HEK293 (cell line): ENCODE results near the gene HPX.

Experiments used
- CTCF ChIA-PET: fragments of 350-600 bp; formaldehyde crosslinking; extraction: SDS; loops from one replicate; lab custom pipeline; 2021; ENCODE audit warnings: antibody characterized with exemption; lab: Yijun Ruan, JAX
- POLR2A ChIA-PET: fragments of 300-600 bp; formaldehyde crosslinking; extraction: SDS; loops from one replicate; lab custom pipeline; 2020; ENCODE audit warnings: antibody characterized with exemption, inconsistent platforms; lab: Yijun Ruan, JAX
- H3K27ac ChIP-seq: fragments of 200-500 bp; sonication (Bioruptor generic); 2 replicates; pipeline ENCODE4 v1.5.1; 2014; ENCODE audit warnings: low read depth, low read length, control low read depth, inconsistent platforms; ENCODE audit errors: extremely low read depth
- H3K36me3 ChIP-seq, 2 experiments: fragments of 200-500 bp in 1 of 2; sonication (Bioruptor generic) in 1 of 2; 1 replicate in 1 of 2; 2 replicates in 1 of 2; pipeline ENCODE4 v1.5.1; 2014 to 2017; ENCODE audit warnings: inconsistent platforms in 2 of 2, low read length in 2 of 2; ENCODE audit not compliant: control insufficient read depth in 2 of 2, insufficient read depth in 1 of 2
- H3K4me1 ChIP-seq: fragments of 200-500 bp; sonication (Bioruptor generic); 2 replicates; pipeline ENCODE4 v1.5.1; 2014; ENCODE audit warnings: mild to moderate bottlenecking, low read length, inconsistent platforms; ENCODE audit not compliant: control insufficient read depth, insufficient read depth
- H3K4me3 ChIP-seq: 2 replicates; pipeline ENCODE4 v1.5.1; 2011; ENCODE audit warnings: low read depth, mild to moderate bottlenecking, control low read depth, low read length, moderate library complexity
- H3K9me3 ChIP-seq: fragments of 200-500 bp; sonication (Bioruptor generic); 2 replicates; pipeline ENCODE4 v1.5.1; 2014; ENCODE audit warnings: low read depth, low read length, inconsistent platforms; ENCODE audit not compliant: control insufficient read depth, insufficient read depth
- CTCF ChIP-seq: fragments of 450-650 bp; formaldehyde crosslinking; IDR thresholded peaks from 2 replicates; pipeline ENCODE4 v1.5.1; 2016; ENCODE audit warnings: missing biosample characterization, missing genetic modification characterization
- EGR2 ChIP-seq: fragments of 450-650 bp; formaldehyde crosslinking; IDR thresholded peaks from 2 replicates; pipeline ENCODE4 v1.5.1; 2016; ENCODE audit warnings: low read depth, missing biosample characterization, missing genetic modification characterization
- KLF16 ChIP-seq: fragments of 450-650 bp; formaldehyde crosslinking; IDR thresholded peaks from 2 replicates; pipeline ENCODE4 v1.5.1; 2017; ENCODE audit warnings: missing biosample characterization, missing genetic modification characterization
- PATZ1 ChIP-seq: fragments of 450-650 bp; formaldehyde crosslinking; IDR thresholded peaks from 2 replicates; pipeline ENCODE4 v1.5.1; 2016; ENCODE audit warnings: missing biosample characterization, missing genetic modification characterization
- TCF7L2 ChIP-seq: IDR thresholded peaks from 2 replicates; pipeline ENCODE4 v1.6.1; 2011; ENCODE audit warnings: low read depth, mild to moderate bottlenecking, inconsistent platforms, low read length, moderate library complexity, borderline replicate concordance
- YY2 ChIP-seq: fragments of 450-650 bp; formaldehyde crosslinking; IDR thresholded peaks from 2 replicates; pipeline ENCODE4 v1.5.1; 2016; ENCODE audit warnings: missing biosample characterization, missing genetic modification characterization
- ZFHX2 ChIP-seq: fragments of 450-650 bp; formaldehyde crosslinking; conservative IDR thresholded peaks from 2 replicates; pipeline ENCODE4 v1.5.1; 2016; ENCODE audit warnings: missing biosample characterization, missing genetic modification characterization
- ZFP69B ChIP-seq: fragments of 450-650 bp; formaldehyde crosslinking; IDR thresholded peaks from 2 replicates; pipeline ENCODE4 v1.5.1; 2016; ENCODE audit warnings: missing biosample characterization, missing genetic modification characterization
- ZNF426 ChIP-seq: fragments of 450-650 bp; formaldehyde crosslinking; IDR thresholded peaks from 2 replicates; pipeline ENCODE4 v1.5.1; 2017; ENCODE audit warnings: missing biosample characterization, missing genetic modification characterization, mild to moderate bottlenecking, inconsistent platforms, moderate library complexity
- ZNF449 ChIP-seq: fragments of 450-650 bp; formaldehyde crosslinking; IDR thresholded peaks from 2 replicates; pipeline ENCODE4 v1.5.1; 2017; ENCODE audit warnings: missing biosample characterization, mild to moderate bottlenecking, missing genetic modification characterization, moderate library complexity
- ZNF513 ChIP-seq: fragments of 450-650 bp; IDR thresholded peaks from 2 replicates; pipeline ENCODE4 v1.5.1; 2018; ENCODE audit warnings: missing biosample characterization, missing genetic modification characterization
- ZNF639 ChIP-seq: fragments of 450-650 bp; formaldehyde crosslinking; IDR thresholded peaks from 2 replicates; pipeline ENCODE4 v1.5.1; 2016; ENCODE audit warnings: missing biosample characterization, missing genetic modification characterization
- ZNF658 ChIP-seq: fragments of 450-650 bp; formaldehyde crosslinking; IDR thresholded peaks from 2 replicates; pipeline ENCODE4; 2016; ENCODE audit warnings: missing biosample characterization, missing genetic modification characterization
- ZNF707 ChIP-seq: fragments of 450-650 bp; formaldehyde crosslinking; IDR thresholded peaks from 2 replicates; pipeline ENCODE4 v1.5.1; 2016; ENCODE audit warnings: missing biosample characterization, missing genetic modification characterization
- ZSCAN16 ChIP-seq: fragments of 450-650 bp; formaldehyde crosslinking; IDR thresholded peaks from 2 replicates; pipeline ENCODE4 v1.5.1; 2016; ENCODE audit warnings: missing biosample characterization, missing genetic modification characterization

Gene HPX

GRCh38 chr11:6414874-6415328, 25.9 kb downstream of the HPX start:
- Histone ChIP-seq H3K4me1 (no peaks in the 10 kb centered on the region), H3K27ac (no peak overlapping the region), H3K36me3 (peaks cover 0 to 16% of the 10 kb centered on the region in 2 experiments; a peak in 1 of 3 replicates), H3K4me3 (no peak overlapping the region)
- POLR2A ChIA-PET, result no interaction called here
- no peak for TF ChIP-seq ZNF658 (tag by site-specific recombination)
- no peak for TF ChIP-seq YY2 (tag by site-specific recombination)
- TF ChIP-seq ZNF707 (tag by site-specific recombination), result no peak
- no peak for TF ChIP-seq PATZ1 (tag by site-specific recombination)
- TF ChIP-seq, all 188 proteins: peak for 0
- no peaks in the 10 kb centered on the region for H3K9me3 ChIP-seq
- CTCF ChIA-PET, result interaction anchor here (1.3 kb wide), 1 partner anchor 36 kb away, joined by 6 read pairs; no protein-coding TSS in a partner anchor

GRCh38 chr11:6413791-6414201, 27.0 kb downstream of the HPX start:
- Histone ChIP-seq H3K4me1 (no peaks in the 10 kb centered on the region), H3K36me3 (peaks cover 0 to 27% of the 10 kb centered on the region in 2 experiments; a peak in 1 of 3 replicates), H3K4me3 (no peak overlapping the region)
- CTCF ChIA-PET, result interaction anchor here (1.3 kb wide), 1 partner anchor 35 kb away, joined by 6 read pairs; no protein-coding TSS in a partner anchor
- POLR2A ChIA-PET, result no interaction called here
- TF ChIP-seq ZNF449 (tag by site-specific recombination) (no peak), KLF16 (no peak), ZNF639 (tag by site-specific recombination) (no peak), ZFHX2 (tag by site-specific recombination) (no peak), TCF7L2 (no peak), ZNF513 (tag by site-specific recombination) (no peak), EGR2 (no peak)
- TF ChIP-seq, all 188 proteins: peak for 0
- H3K27ac ChIP-seq, result no peak overlapping the region
- no peaks in the 10 kb centered on the region for H3K9me3 ChIP-seq

- Histone ChIP-seq H3K36me3 (peaks cover 0 to 36% of the 10 kb centered on the region in 2 experiments; a peak in 1 of 3 replicates), H3K9me3 (no peaks in the 10 kb centered on the region), H3K4me3 (no peak overlapping the region), H3K4me1 (no peaks in the 10 kb centered on the region), H3K27ac (no peak overlapping the region)
- CTCF ChIA-PET, result interaction anchor here (0.7 kb wide), 1 partner anchor 134 kb away, joined by 5 read pairs; no protein-coding TSS in a partner anchor
- POLR2A ChIA-PET, result no interaction called here
- no peak for TF ChIP-seq ZNF426 (tag by site-specific recombination)
- TF ChIP-seq ZSCAN16 (tag by site-specific recombination), result no peak
- no peak for TF ChIP-seq CTCF (tag by site-specific recombination)
- TF ChIP-seq ZFP69B (tag by site-specific recombination), result no peak
Measured at GRCh38 chr11:6411594-6412031, 29.2 kb downstream of the HPX start.
